GM19372 (cell line): ENCODE measurements around the gene HTR3A.

ENCODE experiments used
- ATAC-seq: cut with Tn5 transposase; IDR thresholded peaks from one replicate; pipeline ENCODE4 v1.9.1; 2021; ENCODE audit warnings: mild to moderate bottlenecking, low read depth, moderate library complexity; ENCODE audit not compliant: unreplicated experiment

The HTR3A gene

GRCh38 chr11:113977071-113977490 lies 2.2 kb downstream of the HTR3A start:
- ATAC-seq, result no peak

GRCh38 chr11:113977701-113978100 lies 2.8 kb downstream of the HTR3A start:
- no peak for ATAC-seq

GRCh38 chr11:113979431-113979830 lies 4.5 kb downstream of the HTR3A start:
- ATAC-seq, result no peak

- ATAC-seq, result no peak
These were observed 5.9 kb downstream of the HTR3A start for GRCh38 chr11:113980785-113981184.

- ATAC-seq, result no peak
These were observed 7.4 kb downstream of the HTR3A start for GRCh38 chr11:113982306-113982705.

- no peak for ATAC-seq
These were observed 9.9 kb downstream of the HTR3A start for GRCh38 chr11:113984781-113985180.

GRCh38 chr11:113985906-113986305 lies 11.0 kb downstream of the HTR3A start:
- no peak for ATAC-seq

- no peak for ATAC-seq
These were observed 11.6 kb downstream of the HTR3A start for GRCh38 chr11:113986351-113987140.

- no peak for ATAC-seq
These were observed 14.5 kb downstream of the HTR3A start for GRCh38 chr11:113989381-113989780.

- no peak for ATAC-seq
These were observed 15.0 kb downstream of the HTR3A start for GRCh38 chr11:113989916-113990315.

- no peak for ATAC-seq
These were observed 16.3 kb downstream of the HTR3A start for GRCh38 chr11:113991170-113991569.

- no peak for ATAC-seq
These were observed 17.0 kb downstream of the HTR3A start for GRCh38 chr11:113991718-113992458.

GRCh38 chr11:113992459-113993110 lies 17.7 kb downstream of the HTR3A start:
- ATAC-seq, result no peak

- ATAC-seq, result no peak
These were observed 19.4 kb downstream of the HTR3A start for GRCh38 chr11:113994077-113994954.

GRCh38 chr11:113997473-113997872 lies 22.6 kb downstream of the HTR3A start:
- no peak for ATAC-seq

- ATAC-seq, result no peak
These were observed 23.7 kb downstream of the HTR3A start for GRCh38 chr11:113998574-113998973.

- ATAC-seq, result no peak
These were observed 25.6 kb downstream of the HTR3A start for GRCh38 chr11:114000526-114000925.

- no peak for ATAC-seq
These were observed 26.5 kb downstream of the HTR3A start for GRCh38 chr11:114001416-114001815.

- no peak for ATAC-seq
These were observed 33.4 kb downstream of the HTR3A start for GRCh38 chr11:114008331-114008730.

GRCh38 chr11:114010931-114011330 lies 36.0 kb downstream of the HTR3A start:
- no peak for ATAC-seq
